ENCODE data around the gene GRIA2. TPM values are rescaled to one million over a fixed set of nuclear protein-coding genes. Genes with fewer than 3 reads are reported as not detected.

Gene GRIA2
- total and polyA plus RNA-seq, 7 donors, result 0.25 to 0.71 (median 0.55) TPM; not detected in 2

DNA sequence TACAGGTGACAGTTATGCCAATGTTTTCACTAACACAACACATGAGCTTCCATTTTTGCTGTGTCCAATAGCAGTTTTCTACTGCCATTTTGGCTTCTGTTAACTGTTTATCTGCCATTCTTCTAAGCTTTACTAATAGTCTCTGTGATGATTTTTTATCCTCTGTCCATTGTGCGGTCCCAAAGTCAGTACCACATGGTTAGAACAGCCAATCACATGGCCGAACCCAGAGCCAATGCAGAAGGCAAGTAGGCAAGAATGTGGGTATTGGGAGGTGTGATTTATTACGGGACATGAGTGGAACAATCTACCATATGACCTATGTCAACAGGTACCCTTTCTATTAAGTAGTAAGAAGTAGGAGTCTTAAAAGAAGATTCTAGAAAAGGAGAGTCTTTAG is 61.5 kb downstream of the GRIA2 start:
- H3K4me3 ChIP-seq, result no peak overlapping the region
- no peak overlapping the region for H3K27ac ChIP-seq
- no peaks in the 10 kb centered on the region for H3K4me1 ChIP-seq
- DNase-seq, result no peak
- H3K9me3 ChIP-seq, result no peaks in the 10 kb centered on the region
- H3K27me3 ChIP-seq, result no peaks in the 10 kb centered on the region
- no peaks in the 10 kb centered on the region for H3K36me3 ChIP-seq
- 67 to 85% methylated on average over 3 of the region's 3 CpGs for WGBS, 2 donors
- TF ChIP-seq EP300 (IDR thresholded peaks at IDR 0.05), result no peak
- TF ChIP-seq POLR2AphosphoS5 (IDR thresholded peaks at IDR 0.05), result no peak
- TF ChIP-seq, protein P1, sequence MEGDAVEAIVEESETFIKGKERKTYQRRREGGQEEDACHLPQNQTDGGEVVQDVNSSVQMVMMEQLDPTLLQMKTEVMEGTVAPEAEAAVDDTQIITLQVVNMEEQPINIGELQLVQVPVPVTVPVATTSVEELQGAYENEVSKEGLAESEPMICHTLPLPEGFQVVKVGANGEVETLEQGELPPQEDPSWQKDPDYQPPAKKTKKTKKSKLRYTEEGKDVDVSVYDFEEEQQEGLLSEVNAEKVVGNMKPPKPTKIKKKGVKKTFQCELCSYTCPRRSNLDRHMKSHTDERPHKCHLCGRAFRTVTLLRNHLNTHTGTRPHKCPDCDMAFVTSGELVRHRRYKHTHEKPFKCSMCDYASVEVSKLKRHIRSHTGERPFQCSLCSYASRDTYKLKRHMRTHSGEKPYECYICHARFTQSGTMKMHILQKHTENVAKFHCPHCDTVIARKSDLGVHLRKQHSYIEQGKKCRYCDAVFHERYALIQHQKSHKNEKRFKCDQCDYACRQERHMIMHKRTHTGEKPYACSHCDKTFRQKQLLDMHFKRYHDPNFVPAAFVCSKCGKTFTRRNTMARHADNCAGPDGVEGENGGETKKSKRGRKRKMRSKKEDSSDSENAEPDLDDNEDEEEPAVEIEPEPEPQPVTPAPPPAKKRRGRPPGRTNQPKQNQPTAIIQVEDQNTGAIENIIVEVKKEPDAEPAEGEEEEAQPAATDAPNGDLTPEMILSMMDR (IDR thresholded peaks at IDR 0.05), result no peak
- no peak for TF ChIP-seq POLR2A (IDR thresholded peaks at IDR 0.05)
- intact Hi-C loops (cut with DNase I), result no loop called here

DNA sequence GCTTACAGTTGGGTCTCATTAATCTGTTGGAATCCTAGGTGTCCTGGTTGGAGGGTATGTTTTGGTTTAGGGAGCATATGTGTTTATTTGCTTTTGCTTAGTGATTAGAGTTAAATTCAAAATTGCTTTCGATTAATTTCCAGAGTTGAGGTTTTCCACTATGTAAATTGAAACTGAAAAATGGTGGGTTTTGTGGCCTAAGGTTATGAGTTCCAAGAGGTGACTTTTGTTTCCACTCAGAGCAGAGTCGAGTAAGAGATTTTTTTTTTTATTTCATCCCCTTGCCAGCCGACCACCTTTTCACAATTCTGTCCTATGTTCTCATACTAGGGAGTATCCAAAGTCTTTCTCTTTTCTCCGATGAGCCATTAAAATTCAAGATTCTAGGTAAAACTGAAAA is 66.9 kb downstream of the GRIA2 start:
- Histone ChIP-seq H3K27me3 (no peaks in the 10 kb centered on the region), H3K4me3 (no peak overlapping the region), H3K4me1 (no peaks in the 10 kb centered on the region), H3K36me3 (no peaks in the 10 kb centered on the region), H3K27ac (no peak overlapping the region), H3K9me3 (no peaks in the 10 kb centered on the region)
- WGBS, 2 donors, result 76 to 77% methylated on average over 4 of the region's 4 CpGs
- TF ChIP-seq, protein P1 (IDR thresholded peaks at IDR 0.05), result no peak
- TF ChIP-seq POLR2A (IDR thresholded peaks at IDR 0.05), result no peak
- DNase-seq, result no peak
- intact Hi-C loops (cut with DNase I), result no loop called here

DNA sequence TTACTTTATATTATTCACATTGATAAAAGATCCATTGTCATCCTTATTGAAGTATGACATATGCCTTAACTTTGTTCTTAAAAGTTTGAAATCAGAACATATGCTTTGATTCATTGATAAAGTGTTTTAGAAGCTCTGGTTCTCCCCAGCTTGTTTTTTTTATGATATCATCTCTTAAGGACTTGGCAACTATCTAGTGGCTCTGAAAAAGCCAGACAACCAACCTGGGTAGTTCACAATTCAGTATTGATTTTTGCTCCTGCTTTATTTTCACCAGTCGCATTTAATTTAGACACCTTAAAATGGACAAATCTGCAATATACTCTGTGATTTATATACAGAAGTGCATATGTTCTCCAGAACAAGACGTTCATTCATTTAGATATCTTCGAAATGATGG is 70.1 kb downstream of the GRIA2 start:
- no peaks in the 10 kb centered on the region for H3K9me3 ChIP-seq
- no peaks in the 10 kb centered on the region for H3K4me1 ChIP-seq
- 71 to 81% methylated on average over 3 of the region's 3 CpGs for WGBS, 2 donors
- no peak for DNase-seq
- intact Hi-C loops (cut with DNase I), result no loop called here
- TF ChIP-seq, protein P1 (IDR thresholded peaks at IDR 0.05), result no peak
- TF ChIP-seq POLR2AphosphoS5 (IDR thresholded peaks at IDR 0.05) (no peak), EP300 (IDR thresholded peaks at IDR 0.05) (no peak), POLR2A (IDR thresholded peaks at IDR 0.05) (no peak)
- no peak overlapping the region for H3K27ac ChIP-seq
- no peaks in the 10 kb centered on the region for H3K36me3 ChIP-seq
- H3K4me3 ChIP-seq, result no peak overlapping the region
- no peaks in the 10 kb centered on the region for H3K27me3 ChIP-seq

DNA sequence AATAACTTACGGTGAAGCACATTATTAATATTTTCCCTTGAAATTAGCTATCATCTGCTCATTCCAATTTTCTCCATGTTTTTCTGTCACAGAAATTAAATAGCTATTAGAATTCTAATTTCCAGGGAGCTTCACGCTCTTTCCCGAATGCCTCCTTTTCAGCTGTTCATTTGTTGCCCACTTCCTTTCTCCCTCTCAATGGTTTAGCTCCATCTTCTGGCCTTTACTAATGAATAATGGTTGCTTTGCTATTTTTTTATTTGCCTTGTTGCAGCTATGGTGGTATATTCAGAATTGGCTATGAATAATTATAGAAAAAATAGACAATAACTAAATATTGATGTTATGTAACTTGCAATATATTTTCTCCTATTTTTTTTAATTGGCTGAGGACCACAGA is 70.5 kb downstream of the GRIA2 start:
- no peak for TF ChIP-seq EP300 (IDR thresholded peaks at IDR 0.05)
- TF ChIP-seq POLR2A (IDR thresholded peaks at IDR 0.05), result no peak
- TF ChIP-seq, protein P1 (IDR thresholded peaks at IDR 0.05), result no peak
- TF ChIP-seq POLR2AphosphoS5 (IDR thresholded peaks at IDR 0.05), result no peak
- WGBS, 2 donors, result 75 to 84% methylated on average over 3 of the region's 3 CpGs
- H3K36me3 ChIP-seq, result no peaks in the 10 kb centered on the region
- H3K27ac ChIP-seq, result no peak overlapping the region
- H3K9me3 ChIP-seq, result no peaks in the 10 kb centered on the region
- H3K4me1 ChIP-seq, result no peaks in the 10 kb centered on the region
- no peak overlapping the region for H3K4me3 ChIP-seq
- no peak for DNase-seq
- intact Hi-C loops (cut with DNase I), result no loop called here
- no peaks in the 10 kb centered on the region for H3K27me3 ChIP-seq

DNA sequence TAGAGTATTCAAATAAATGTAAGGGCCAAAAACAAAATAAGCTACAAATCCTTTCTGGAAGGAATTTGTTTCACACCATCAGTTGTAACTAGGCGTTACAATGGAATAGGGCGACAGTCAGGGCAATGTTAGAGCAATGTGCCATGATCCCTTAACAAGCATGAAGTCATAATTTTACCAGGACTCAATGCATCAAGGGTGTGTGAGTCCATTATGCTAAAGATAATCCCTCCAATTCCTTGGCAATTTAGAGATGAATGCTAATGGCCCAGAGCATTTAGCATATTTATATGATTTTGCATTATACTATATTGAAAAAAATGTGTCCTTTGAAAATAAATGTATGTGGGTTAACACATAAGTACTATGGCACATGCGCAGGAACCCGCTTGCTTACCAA is 73.1 kb downstream of the GRIA2 start:
- WGBS, 2 donors, result 86 to 90% methylated on average over 4 of the region's 4 CpGs

More for the DNA sequence above, 73.1 kb downstream of the GRIA2 start:
- intact Hi-C loops (cut with DNase I), result no loop called here
- Histone ChIP-seq H3K27ac (no peak overlapping the region), H3K27me3 (no peaks in the 10 kb centered on the region), H3K9me3 (no peaks in the 10 kb centered on the region), H3K36me3 (no peaks in the 10 kb centered on the region), H3K4me1 (no peaks in the 10 kb centered on the region), H3K4me3 (no peak overlapping the region)
- no peak for DNase-seq
- TF ChIP-seq, protein P1 (IDR thresholded peaks at IDR 0.05), result no peak

Data from sigmoid colon (tissue), 7 donors.